H1 (cell line): ENCODE results near the gene ZNF771. TPM values are rescaled to one million over a fixed set of nuclear protein-coding genes. Genes with fewer than 3 reads are reported as not detected.

Experiments
- BCL11A ChIP-seq, 2 experiments: IDR thresholded peaks; one replicate each; pipeline ENCODE4 v1.6.1; 2011; ENCODE audit warnings: low read depth in 2 of 2, low read length in 2 of 2, mild to moderate bottlenecking in 2 of 2
- CHD2 ChIP-seq: IDR thresholded peaks from 2 replicates; pipeline ENCODE4 v1.6.1; 2012; ENCODE audit warnings: low read length, improper control_type of control experiment
- CHD7 ChIP-seq: fragments of 300-600 bp; sonication (generic); IDR thresholded peaks from 2 replicates; pipeline ENCODE4 v1.7.1; 2012; ENCODE audit warnings: low read length, moderate library complexity, mild to moderate bottlenecking, inconsistent platforms; ENCODE audit not compliant: insufficient replicate concordance
- EZH2 ChIP-seq: fragments of 200-600 bp; sonication (generic); IDR thresholded peaks from 2 replicates; pipeline ENCODE4 v1.7.1; 2012; ENCODE audit warnings: low read depth, mild to moderate bottlenecking, moderate library complexity, low read length, inconsistent platforms; ENCODE audit not compliant: severe bottlenecking
- FOSL1 ChIP-seq: IDR thresholded peaks from 2 replicates; pipeline ENCODE4 v1.6.1; 2011; ENCODE audit warnings: mild to moderate bottlenecking, low read depth, low read length, moderate library complexity; ENCODE audit not compliant: insufficient read depth
- SIN3A ChIP-seq, 2 experiments: IDR thresholded peaks in 1 of 2; conservative IDR thresholded peaks in 1 of 2; 2 replicates each; pipeline ENCODE4 v1.6.1; 2011 to 2012; ENCODE audit warnings: low read length in 2 of 2, improper control_type of control experiment in 1 of 2, low read depth in 1 of 2, mild to moderate bottlenecking in 1 of 2
- ZNF274 ChIP-seq: IDR thresholded peaks from 2 replicates; pipeline ENCODE4 v1.7.0; 2012; ENCODE audit warnings: low read length, borderline replicate concordance; ENCODE audit errors: extremely low read depth
- polyA plus RNA-seq, 7 experiments: library from polyadenylated mRNA; depleted of rRNA in 3 of 7; stranded (reverse) in 5 of 7; unstranded in 2 of 7; fragments of >200 nt in 5 of 7; fragments of 200-250 nt in 2 of 7; gene quantifications; 1 replicate in 5 of 7; 2 replicates in 1 of 7; 4 replicates in 1 of 7; pipeline versions ENCODE4 v1.2.1 to v1.2.3, GENCODE V29; 2011 to 2013; ENCODE audit warnings: missing spikeins in 2 of 7, mixed read lengths in 2 of 7
- total RNA-seq: library from RNA; stranded (reverse); fragmentation: NEBNext Ultra II Directional; extraction: Animal tissue kit (Norgen Biotek cat#: 25700); gene quantifications from 2 replicates; pipeline ENCODE4 v1.2.1, GENCODE V29; 2021

ZNF771 gene
- total and polyA plus RNA-seq, 2 of the 8 experiments (the other 6 are each of a cell fraction or from before 2014, with no cell fraction given) = 10.6 to 15.7 TPM

DNA sequence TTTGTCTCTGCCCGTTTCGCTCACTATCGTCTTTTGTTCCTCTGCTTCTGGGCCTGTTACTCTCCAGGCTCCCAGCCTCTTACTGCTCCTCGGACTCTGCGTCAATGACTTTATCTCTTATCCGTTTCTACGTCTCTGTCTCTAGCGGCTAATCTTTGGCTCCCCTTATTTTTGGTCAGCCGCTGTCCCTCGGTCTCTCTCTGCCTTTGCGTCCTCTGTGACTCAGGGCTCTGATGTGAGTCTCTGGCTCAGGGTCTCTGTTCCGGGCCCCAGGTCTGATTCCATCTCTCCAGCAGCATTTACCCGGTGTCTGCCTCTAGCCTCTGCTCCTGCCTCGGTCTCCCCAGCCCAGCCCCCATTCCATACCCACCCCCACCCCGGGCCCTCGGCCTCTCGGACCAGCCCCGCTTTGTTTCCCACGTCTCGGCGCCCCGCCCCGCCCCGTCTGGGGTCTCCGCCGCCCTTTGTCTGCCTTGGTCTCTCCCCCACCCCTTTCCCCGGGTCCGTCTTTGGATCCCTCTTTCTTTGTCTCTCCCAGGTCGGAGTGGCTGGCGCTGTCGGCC is 12.7 kb upstream of the ZNF771 start (continued):
- TF ChIP-seq CHD7 = no peak
- TF ChIP-seq FOSL1 = no peak
- TF ChIP-seq CHD2 = no peak
- no peak for TF ChIP-seq BCL11A (IDR thresholded peaks at IDR 0.05; ENCODE audit: low read depth in 2 of 2, low read length in 2 of 2)
- TF ChIP-seq ZNF274 = no peak
- TF ChIP-seq EZH2 = no peak
- 0 out of 4 replicates have a peak, but pooled peaks of 1 of the 2 experiments have one; percentile 20 for TF ChIP-seq SIN3A (conservative IDR thresholded peaks at IDR 0.05 in 1 of 2, IDR thresholded peaks at IDR 0.05 in 1 of 2; ENCODE audit: low read depth in 1 of 2, low read length in 2 of 2)
